GM18519 (cell line): Measurements from ENCODE around the gene AGPAT1.
"Not testable (repeated sequence)": the region's sequence is repeated elsewhere in the genome, so short reads cannot be mapped to it uniquely, and the experiment has no call there.

ENCODE experiments used
- ATAC-seq: cut with Tn5 transposase; IDR thresholded peaks from one replicate; pipeline ENCODE4 v1.9.1; 2021; ENCODE audit warnings: mild to moderate bottlenecking, moderate library complexity; ENCODE audit not compliant: unreplicated experiment, low FRiP score

Gene AGPAT1

GRCh38 chr6:32175711-32176475 lies at the start of gene AGPAT1:
Gene AGPAT1 (minus strand): TSS chr6:32176084. CDS start chr6:32171496, 4,588 bp downstream.
- no peak for ATAC-seq

DNA sequence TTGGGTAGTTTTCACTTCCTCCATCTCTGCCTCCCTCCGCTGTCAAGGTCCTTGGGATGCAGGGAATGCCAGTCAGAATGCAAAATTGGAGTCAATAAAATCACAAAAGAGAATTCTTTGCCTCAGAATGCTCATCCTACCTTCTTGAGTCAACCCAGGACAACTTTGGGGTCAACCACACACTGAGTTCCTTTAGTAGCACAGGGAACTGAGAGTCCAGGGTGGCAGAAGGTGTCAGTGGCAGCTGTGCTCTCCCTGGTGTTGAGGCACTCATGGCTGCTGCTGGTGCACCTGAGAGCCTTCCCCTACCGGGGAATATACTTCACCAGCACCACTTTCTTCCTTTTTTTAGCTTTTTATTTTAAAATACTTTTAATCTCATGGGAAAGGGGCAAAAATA lies 48.8 kb upstream of the AGPAT1 start:
- ATAC-seq = no peak

GRCh38 chr6:32223258-32224235 lies 47.7 kb upstream of the AGPAT1 start, which contains the start of gene NOTCH4:
Gene NOTCH4 (minus strand): TSS chr6:32224067. CDS start chr6:32223928, 139 bp downstream.
- no peak for ATAC-seq

DNA sequence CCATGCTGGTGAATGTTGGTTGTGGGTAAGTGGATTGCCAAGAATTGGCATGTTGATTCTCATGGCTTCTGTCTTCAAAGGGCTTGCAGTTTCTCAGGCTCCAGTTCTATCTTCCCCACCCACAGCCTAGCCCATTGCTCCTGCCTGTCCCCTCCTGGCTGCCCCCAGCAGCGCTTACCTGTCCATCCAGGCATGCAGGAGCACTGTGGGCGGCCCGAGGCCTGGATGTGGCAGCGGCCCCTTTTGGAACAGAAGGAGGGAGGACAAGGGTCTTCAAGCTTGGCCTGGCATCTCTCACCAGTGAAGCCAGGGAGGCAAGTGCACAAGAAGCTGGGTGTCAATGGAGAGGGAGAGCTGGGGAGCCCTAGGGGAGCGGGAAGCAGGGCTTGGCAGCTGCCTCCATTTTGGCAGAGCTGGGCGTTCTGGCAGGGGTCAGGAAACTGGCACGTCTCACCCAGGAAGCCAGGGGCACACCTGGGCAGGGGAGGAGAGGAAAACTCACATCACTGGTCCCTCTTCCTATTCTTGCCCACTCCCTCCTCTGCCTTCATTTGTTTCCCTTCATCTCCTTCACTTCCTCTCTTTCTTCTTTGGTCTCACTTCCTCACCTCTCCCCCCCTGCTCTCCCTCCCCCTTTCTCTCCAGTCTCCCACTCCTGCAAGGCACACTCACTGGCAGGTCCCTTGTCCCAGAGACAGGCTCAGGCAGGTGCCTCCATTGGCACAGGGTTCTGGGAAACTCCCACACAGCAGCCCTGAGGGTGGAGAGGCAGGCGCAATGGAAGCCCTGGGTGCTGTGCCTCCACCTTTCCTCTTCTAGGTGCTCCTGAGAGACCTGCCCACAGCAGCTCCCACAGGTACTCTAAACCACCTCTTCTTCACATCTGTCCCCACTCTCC lies 46.7 kb upstream of the AGPAT1 start:
- ATAC-seq = no peak

DNA sequence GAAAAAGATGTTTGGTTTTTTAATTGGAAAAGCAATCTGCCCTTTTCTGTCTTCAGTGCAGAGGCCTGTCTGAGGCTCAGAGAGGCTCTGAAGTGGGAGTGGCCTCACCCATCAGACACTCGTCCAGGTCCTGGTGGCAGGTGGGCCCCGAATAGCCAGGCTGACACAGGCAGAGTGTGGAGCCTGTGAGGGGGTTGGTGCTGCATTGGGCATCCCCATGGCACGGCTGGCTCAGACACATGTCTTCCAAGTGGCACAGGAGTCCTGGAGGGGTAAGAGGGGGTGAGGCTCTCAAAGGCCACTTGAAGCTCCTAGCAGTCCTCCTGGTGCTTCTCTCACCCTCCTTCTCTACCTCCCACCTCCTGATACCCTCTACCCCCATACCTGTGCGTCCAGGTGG lies 44.1 kb upstream of the AGPAT1 start:
- ATAC-seq = no peak

DNA sequence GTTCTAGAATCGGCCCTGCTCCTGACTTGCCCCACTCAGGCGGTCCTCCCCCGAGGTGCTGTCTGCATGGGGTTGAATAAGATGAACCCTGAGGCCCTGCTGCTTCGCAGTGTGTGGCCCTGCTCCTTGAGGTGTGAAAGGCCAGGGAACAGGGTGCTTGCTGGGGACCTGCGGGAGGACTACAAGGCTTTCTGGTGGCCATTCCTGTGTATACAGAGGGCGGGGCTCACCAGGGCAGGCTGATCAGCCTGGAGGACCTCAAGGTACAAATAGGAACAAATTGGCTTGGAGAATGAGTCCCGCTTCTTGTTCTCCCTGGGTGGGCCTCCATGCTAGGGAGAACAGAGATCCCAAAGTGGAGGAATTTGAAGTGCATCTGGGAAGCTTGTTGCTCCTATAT lies 42.3 kb upstream of the AGPAT1 start:
- no peak for ATAC-seq

DNA sequence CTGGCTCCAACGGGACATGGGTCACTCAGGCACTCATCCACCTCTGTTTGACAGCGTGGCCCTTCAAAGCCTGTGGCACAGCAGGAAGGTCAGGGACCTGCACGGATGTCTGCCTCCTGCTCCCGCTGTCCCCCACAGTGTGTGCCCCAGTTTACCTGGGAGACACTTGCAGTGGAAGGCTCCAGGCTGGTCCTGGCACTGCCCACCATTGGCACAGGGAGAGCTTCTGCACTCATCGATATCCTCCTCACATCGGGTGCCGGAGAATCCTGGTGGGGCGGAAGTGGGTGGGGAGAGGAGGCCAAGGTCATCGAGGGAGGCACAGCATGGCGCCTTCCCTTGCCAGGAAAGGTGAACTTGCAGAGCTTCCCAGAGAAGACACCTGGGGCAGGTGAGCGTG lies 41.1 kb upstream of the AGPAT1 start:
- ATAC-seq = no peak

GRCh38 chr6:32216285-32216684 lies 40.4 kb upstream of the AGPAT1 start:
- no peak for ATAC-seq

- no peak for ATAC-seq
These were observed 39.7 kb upstream of the AGPAT1 start for GRCh38 chr6:32215617-32216016.

DNA sequence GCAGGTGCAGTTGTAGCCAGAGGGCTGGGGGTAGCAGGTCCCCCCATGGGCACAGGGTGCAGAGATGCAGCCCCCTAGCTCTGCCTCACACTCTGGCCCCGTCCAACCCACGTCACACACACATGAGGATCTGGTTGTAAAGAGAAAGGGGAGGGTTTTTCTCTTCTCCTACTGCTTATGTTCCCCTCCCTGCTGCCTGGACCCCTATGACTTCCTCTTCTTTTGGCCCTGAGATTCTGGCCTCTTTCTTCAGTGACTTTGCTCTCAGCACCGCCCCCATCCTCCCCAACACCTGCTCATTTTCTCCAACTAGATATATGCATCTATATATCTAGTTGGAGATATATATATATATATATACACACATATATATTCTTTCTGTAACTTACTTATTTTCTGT lies 38.2 kb upstream of the AGPAT1 start:
- ATAC-seq = no peak

GRCh38 chr6:32213649-32214048 lies 37.8 kb upstream of the AGPAT1 start:
- no peak for ATAC-seq

DNA sequence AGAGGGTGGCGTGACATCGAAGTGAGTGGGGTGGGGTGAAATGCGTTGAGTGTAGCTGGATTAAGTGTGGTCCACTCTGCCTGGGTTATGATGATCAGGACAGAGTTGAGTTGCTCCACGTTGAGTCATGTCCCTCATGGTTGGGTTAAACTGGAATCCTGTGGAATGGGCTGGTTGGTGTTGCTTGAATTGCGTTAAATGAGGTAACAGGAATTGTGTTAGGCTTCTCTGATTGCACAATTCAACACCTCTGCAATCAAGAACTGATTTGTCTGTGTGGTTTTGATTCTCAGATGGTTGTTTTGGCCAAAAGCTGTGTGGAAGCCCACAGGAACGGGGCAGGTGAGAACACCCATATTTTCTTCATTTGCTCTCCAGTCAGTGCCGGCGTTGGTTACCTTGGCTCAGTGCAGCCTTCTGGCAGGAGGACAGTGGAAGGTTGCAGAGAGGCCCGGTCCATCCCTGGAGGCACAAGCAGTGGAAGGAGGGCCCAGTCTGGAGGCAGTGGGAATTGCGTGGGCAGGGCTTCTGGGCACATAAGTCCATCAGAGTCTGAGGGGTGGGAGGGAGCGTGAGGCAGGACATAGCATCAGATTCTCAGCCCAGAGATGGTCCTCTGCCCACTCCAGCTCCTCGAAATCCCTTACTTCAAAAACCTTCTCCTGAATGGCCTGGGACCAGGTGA lies 36.3 kb upstream of the AGPAT1 start:
- no peak for ATAC-seq

DNA sequence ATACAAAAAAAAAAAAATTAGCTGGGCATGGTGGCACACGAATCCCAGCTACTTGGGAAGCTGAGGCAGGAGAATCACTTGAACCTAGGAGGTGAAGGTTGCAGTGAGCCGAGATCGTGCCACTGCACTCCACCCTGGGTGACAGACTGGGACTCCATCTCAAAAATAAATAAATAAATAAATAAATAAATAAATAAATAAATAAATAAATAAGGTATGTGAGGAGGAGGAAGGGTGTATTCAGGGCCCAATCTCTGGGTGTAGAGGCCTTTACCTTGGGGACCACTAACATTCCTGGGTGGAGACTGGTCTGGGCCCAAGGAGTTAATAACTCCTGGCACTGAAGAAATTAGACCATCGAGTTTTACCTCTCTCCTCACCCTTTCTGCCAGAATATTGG lies 35.5 kb upstream of the AGPAT1 start:
- ATAC-seq = not testable (repeated sequence)

DNA sequence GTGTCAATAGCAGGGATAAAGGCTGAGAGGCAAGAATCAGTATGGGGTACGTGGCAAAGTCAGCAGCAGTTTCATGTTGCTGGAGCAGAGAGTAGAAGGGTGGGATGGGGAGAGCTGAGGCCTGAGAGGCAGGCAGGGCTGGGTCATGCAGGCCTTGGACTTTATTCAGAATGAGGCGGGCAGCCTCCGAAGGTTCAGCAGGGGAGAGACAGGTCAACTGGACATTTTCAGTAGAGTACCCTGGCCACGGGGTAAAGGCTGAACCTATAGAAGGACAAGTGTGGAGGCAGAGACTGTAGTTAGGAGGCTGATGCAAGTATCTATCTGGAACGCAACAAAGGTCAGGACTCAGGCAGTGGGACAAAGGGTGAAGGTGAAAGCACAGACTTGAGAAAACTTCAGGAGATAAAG lies 34.3 kb upstream of the AGPAT1 start:
- no peak for ATAC-seq

DNA sequence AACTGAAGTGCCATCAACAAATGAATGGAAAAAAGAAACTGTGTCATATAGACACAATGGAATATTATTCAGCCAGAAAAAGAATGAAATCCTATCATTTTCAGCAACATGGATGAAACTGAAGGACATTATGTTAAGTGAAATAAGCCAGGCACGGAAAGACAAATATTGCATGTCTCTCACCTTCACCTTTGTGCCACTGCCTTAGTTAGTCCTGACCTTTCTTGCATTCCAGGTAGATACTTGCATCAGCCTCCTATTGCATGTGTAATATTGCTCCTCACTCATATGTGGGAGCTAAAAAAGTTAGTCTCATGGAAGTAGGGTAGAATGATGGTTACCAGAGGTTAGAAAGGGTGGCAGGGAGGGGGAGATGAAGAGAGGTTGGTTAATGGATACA lies 33.1 kb upstream of the AGPAT1 start:
- no peak for ATAC-seq

- no peak for ATAC-seq
These were observed 28.4 kb upstream of the AGPAT1 start for GRCh38 chr6:32204268-32204715.

- ATAC-seq = no peak
These were observed 27.8 kb upstream of the AGPAT1 start for GRCh38 chr6:32203426-32204267.

DNA sequence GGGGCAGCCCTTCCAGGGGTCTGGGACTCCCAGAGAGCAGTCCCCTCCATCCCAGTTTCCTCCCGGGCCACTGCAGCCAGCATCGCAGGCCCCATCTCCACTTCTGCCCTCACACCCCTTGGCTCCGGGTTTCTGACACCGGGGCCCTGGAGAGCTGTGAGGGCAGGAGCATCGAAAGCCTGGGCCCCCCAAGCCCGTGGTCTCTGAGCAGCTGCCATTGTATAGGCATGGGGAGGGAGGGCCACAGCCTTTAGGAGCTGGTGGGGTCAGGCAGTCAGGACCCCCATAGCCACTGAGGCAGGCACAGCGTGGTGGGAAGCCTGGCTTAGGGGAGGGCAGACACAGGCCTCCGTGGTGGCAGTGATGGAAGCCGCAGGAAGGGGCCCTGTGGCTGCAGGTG lies 26.3 kb upstream of the AGPAT1 start:
- no peak for ATAC-seq
